ENCODE measurements around the gene EIF3A.
A peak's percentile ranks its signal among the peaks of the same experiment; 100 is the strongest.
"Not testable (repeated sequence)": the region's sequence is repeated elsewhere in the genome, so short reads cannot be mapped to it uniquely, and the experiment has no call there.

The EIF3A gene

GRCh38 chr10:119112056-119112455, 31.4 kb upstream of the EIF3A start:
- Histone ChIP-seq H3K79me2 (ENCODE audit: control insufficient read depth, insufficient read depth, low read length) (no peaks in the 10 kb centered on the region), H2BK5ac (ENCODE audit: low read length) (no peak overlapping the region), H3K4me3 (ENCODE audit: low read length) (no peak overlapping the region), H3K4me1 (ENCODE audit: control insufficient read depth, low read depth, low read length) (no peaks in the 10 kb centered on the region), H3K9ac (ENCODE audit: low read length) (no peak overlapping the region), H3K18ac (ENCODE audit: low read length) (no peak overlapping the region), H4K5ac (ENCODE audit: low read length) (no peak overlapping the region), H3K56ac (ENCODE audit: low read length) (no peak overlapping the region), H3K79me1 (ENCODE audit: low read length) (no peaks in the 10 kb centered on the region), H3K27me3 (ENCODE audit: insufficient read depth, low read length, poor library complexity) (no peaks in the 10 kb centered on the region), H3K4me2 (ENCODE audit: low read length) (no peak overlapping the region), H2BK120ac (ENCODE audit: low read depth, low read length) (no peak overlapping the region), H3K4ac (ENCODE audit: low read depth, low read length) (no peak overlapping the region), H4K8ac (ENCODE audit: low read depth, low read length) (no peak overlapping the region), H3K27ac (ENCODE audit: low read depth, low read length) (no peak overlapping the region), H2BK15ac (replicated peaks; ENCODE audit: low read depth) (no peak overlapping the region), H3K36me3 (ENCODE audit: control insufficient read depth, insufficient read depth, low read length) (peaks cover 8% of the 10 kb centered on the region), H3K23ac (ENCODE audit: low read length) (no peak overlapping the region), H2AK5ac (ENCODE audit: low read length) (no peak overlapping the region)
- no peak for DNase-seq
- WGBS (ENCODE audit: extremely low coverage, insufficient coverage, low lambda C conversion rate), result no CpG with 5 or more reads among the region's 4 CpGs

- H3K4me1 ChIP-seq (ENCODE audit: control insufficient read depth, low read depth, low read length); H3K4me2 ChIP-seq (ENCODE audit: low read length); H3K18ac ChIP-seq (ENCODE audit: low read length); H3K36me3 ChIP-seq (ENCODE audit: control insufficient read depth, insufficient read depth, low read length); H2BK15ac ChIP-seq (replicated peaks; ENCODE audit: low read depth); H3K9ac ChIP-seq (ENCODE audit: low read length); H3K23ac ChIP-seq (ENCODE audit: low read length); H3K4ac ChIP-seq (ENCODE audit: low read depth, low read length); H3K4me3 ChIP-seq (ENCODE audit: low read length); H3K27ac ChIP-seq (ENCODE audit: low read depth, low read length); H4K5ac ChIP-seq (ENCODE audit: low read length); H3K56ac ChIP-seq (ENCODE audit: low read length); H3K79me1 ChIP-seq (ENCODE audit: low read length); H2BK5ac ChIP-seq (ENCODE audit: low read length); H4K8ac ChIP-seq (ENCODE audit: low read depth, low read length); H3K79me2 ChIP-seq (ENCODE audit: control insufficient read depth, insufficient read depth, low read length); H3K27me3 ChIP-seq (ENCODE audit: insufficient read depth, low read length, poor library complexity); H2BK120ac ChIP-seq (ENCODE audit: low read depth, low read length); DNase-seq; H2AK5ac ChIP-seq (ENCODE audit: low read length): not testable (repeated sequence)
- no CpG with 5 or more reads among the region's 2 CpGs for WGBS (ENCODE audit: extremely low coverage, insufficient coverage, low lambda C conversion rate)
Measured at GRCh38 chr10:119107771-119108170, 27.2 kb upstream of the EIF3A start.

- H2BK5ac ChIP-seq (ENCODE audit: low read length); H2BK15ac ChIP-seq (replicated peaks; ENCODE audit: low read depth); H3K4me2 ChIP-seq (ENCODE audit: low read length); H3K36me3 ChIP-seq (ENCODE audit: control insufficient read depth, insufficient read depth, low read length); H3K4me3 ChIP-seq (ENCODE audit: low read length); H4K8ac ChIP-seq (ENCODE audit: low read depth, low read length); H3K4ac ChIP-seq (ENCODE audit: low read depth, low read length); DNase-seq; H3K79me1 ChIP-seq (ENCODE audit: low read length); H3K27me3 ChIP-seq (ENCODE audit: insufficient read depth, low read length, poor library complexity); H3K18ac ChIP-seq (ENCODE audit: low read length); H3K27ac ChIP-seq (ENCODE audit: low read depth, low read length); H3K4me1 ChIP-seq (ENCODE audit: control insufficient read depth, low read depth, low read length); H3K9ac ChIP-seq (ENCODE audit: low read length); H3K23ac ChIP-seq (ENCODE audit: low read length); H4K5ac ChIP-seq (ENCODE audit: low read length); H2BK120ac ChIP-seq (ENCODE audit: low read depth, low read length); H3K56ac ChIP-seq (ENCODE audit: low read length); H2AK5ac ChIP-seq (ENCODE audit: low read length); H3K79me2 ChIP-seq (ENCODE audit: control insufficient read depth, insufficient read depth, low read length): not testable (repeated sequence)
- WGBS (ENCODE audit: extremely low coverage, insufficient coverage, low lambda C conversion rate), result no CpG with 5 or more reads among the region's 6 CpGs
Measured at GRCh38 chr10:119107106-119107505, 26.5 kb upstream of the EIF3A start.

GRCh38 chr10:119105899-119106298, 25.3 kb upstream of the EIF3A start:
- H3K4me3 ChIP-seq (ENCODE audit: low read length); H2BK5ac ChIP-seq (ENCODE audit: low read length); H3K4ac ChIP-seq (ENCODE audit: low read depth, low read length); H3K9ac ChIP-seq (ENCODE audit: low read length); H3K36me3 ChIP-seq (ENCODE audit: control insufficient read depth, insufficient read depth, low read length); H3K56ac ChIP-seq (ENCODE audit: low read length); DNase-seq; H2BK120ac ChIP-seq (ENCODE audit: low read depth, low read length); H3K27me3 ChIP-seq (ENCODE audit: insufficient read depth, low read length, poor library complexity); H4K8ac ChIP-seq (ENCODE audit: low read depth, low read length); H3K18ac ChIP-seq (ENCODE audit: low read length); H3K79me2 ChIP-seq (ENCODE audit: control insufficient read depth, insufficient read depth, low read length); H4K5ac ChIP-seq (ENCODE audit: low read length); H3K23ac ChIP-seq (ENCODE audit: low read length); H2BK15ac ChIP-seq (replicated peaks; ENCODE audit: low read depth); H3K4me2 ChIP-seq (ENCODE audit: low read length); H3K79me1 ChIP-seq (ENCODE audit: low read length); H3K27ac ChIP-seq (ENCODE audit: low read depth, low read length); H3K4me1 ChIP-seq (ENCODE audit: control insufficient read depth, low read depth, low read length); H2AK5ac ChIP-seq (ENCODE audit: low read length): not testable (repeated sequence)
- no CpG with 5 or more reads among the region's 7 CpGs for WGBS (ENCODE audit: extremely low coverage, insufficient coverage, low lambda C conversion rate)

GRCh38 chr10:119105155-119105554, 24.5 kb upstream of the EIF3A start:
- Histone ChIP-seq H4K5ac (ENCODE audit: low read length) (no peak overlapping the region), H3K36me3 (ENCODE audit: control insufficient read depth, insufficient read depth, low read length) (no peaks in the 10 kb centered on the region), H2BK5ac (ENCODE audit: low read length) (no peak overlapping the region), H3K79me1 (ENCODE audit: low read length) (no peaks in the 10 kb centered on the region), H3K27me3 (ENCODE audit: insufficient read depth, low read length, poor library complexity) (no peaks in the 10 kb centered on the region), H3K23ac (ENCODE audit: low read length) (no peak overlapping the region), H3K4ac (ENCODE audit: low read depth, low read length) (no peak overlapping the region), H3K4me3 (ENCODE audit: low read length) (no peak overlapping the region), H3K79me2 (ENCODE audit: control insufficient read depth, insufficient read depth, low read length) (peaks cover 9% of the 10 kb centered on the region), H3K4me1 (ENCODE audit: control insufficient read depth, low read depth, low read length) (no peaks in the 10 kb centered on the region), H3K9ac (ENCODE audit: low read length) (peak overlapping the region; percentile 76), H2BK15ac (replicated peaks; ENCODE audit: low read depth) (no peak overlapping the region), H3K56ac (ENCODE audit: low read length) (no peak overlapping the region), H4K8ac (ENCODE audit: low read depth, low read length) (no peak overlapping the region), H2AK5ac (ENCODE audit: low read length) (no peak overlapping the region), H3K18ac (ENCODE audit: low read length) (no peak overlapping the region), H3K27ac (ENCODE audit: low read depth, low read length) (no peak overlapping the region), H3K4me2 (ENCODE audit: low read length) (no peak overlapping the region), H2BK120ac (ENCODE audit: low read depth, low read length) (no peak overlapping the region)
- DNase-seq, result no peak
- no CpG with 5 or more reads among the region's 12 CpGs for WGBS (ENCODE audit: extremely low coverage, insufficient coverage, low lambda C conversion rate)

GRCh38 chr10:119104654-119105015, 24.0 kb upstream of the EIF3A start:
- Histone ChIP-seq H3K79me2 (ENCODE audit: control insufficient read depth, insufficient read depth, low read length) (peaks cover 9% of the 10 kb centered on the region), H4K8ac (ENCODE audit: low read depth, low read length) (no peak overlapping the region), H3K18ac (ENCODE audit: low read length) (peak overlapping the region; percentile 99), H3K4me2 (ENCODE audit: low read length) (peak overlapping the region; percentile 84), H2AK5ac (ENCODE audit: low read length) (no peak overlapping the region), H3K4me1 (ENCODE audit: control insufficient read depth, low read depth, low read length) (no peaks in the 10 kb centered on the region), H3K4me3 (ENCODE audit: low read length) (peak overlapping the region; percentile 89), H3K9ac (ENCODE audit: low read length) (peak overlapping the region; percentile 76), H3K27me3 (ENCODE audit: insufficient read depth, low read length, poor library complexity) (no peaks in the 10 kb centered on the region), H3K23ac (ENCODE audit: low read length) (no peak overlapping the region), H3K36me3 (ENCODE audit: control insufficient read depth, insufficient read depth, low read length) (no peaks in the 10 kb centered on the region), H4K5ac (ENCODE audit: low read length) (no peak overlapping the region), H3K56ac (ENCODE audit: low read length) (peak overlapping the region; percentile 96), H3K27ac (ENCODE audit: low read depth, low read length) (no peak overlapping the region), H3K4ac (ENCODE audit: low read depth, low read length) (peak overlapping the region; percentile 98), H3K79me1 (ENCODE audit: low read length) (no peaks in the 10 kb centered on the region), H2BK15ac (replicated peaks; ENCODE audit: low read depth) (no peak overlapping the region), H2BK5ac (ENCODE audit: low read length) (no peak overlapping the region), H2BK120ac (ENCODE audit: low read depth, low read length) (no peak overlapping the region)
- WGBS (ENCODE audit: extremely low coverage, insufficient coverage, low lambda C conversion rate), result no CpG with 5 or more reads among the region's 22 CpGs
- DNase-seq, result peak; percentile 31
